Dermis blood vessel endothelial cell (primary cell): ENCODE measurements around the gene RAD21L1. TPM values are rescaled to one million over a fixed set of nuclear protein-coding genes. Genes with fewer than 3 reads are reported as not detected.
A peak's percentile ranks its signal among the peaks of the same experiment; 100 is the strongest.

ENCODE experiments used
- DNase-seq: peaks from one replicate; pipeline ENCODE4 v3.0.0; 2010
- total RNA-seq: library from RNA; depleted of rRNA; stranded (reverse); fragments of >200 nt; gene quantifications from 2 replicates; pipeline ENCODE4 v1.2.3, GENCODE V29; 2014

RAD21L1 gene
- total RNA-seq, 1 donor from 2014 or later, result not detected

GRCh38 chr20:1296922-1297321 is 71.1 kb downstream of the RAD21L1 start:
- DNase-seq, result no peak

- DNase-seq, result no peak
These were observed 71.6 kb downstream of the RAD21L1 start for GRCh38 chr20:1297486-1297885.

- no peak for DNase-seq
These were observed 72.3 kb downstream of the RAD21L1 start for GRCh38 chr20:1298166-1298565.

GRCh38 chr20:1298888-1299511 is 73.2 kb downstream of the RAD21L1 start:
- DNase-seq, result no peak

GRCh38 chr20:1299522-1299921 is 73.7 kb downstream of the RAD21L1 start:
- DNase-seq, result no peak

GRCh38 chr20:1300083-1300840 is 74.4 kb downstream of the RAD21L1 start:
- no peak for DNase-seq

- DNase-seq, result peak; percentile 63
These were observed 75.2 kb downstream of the RAD21L1 start for GRCh38 chr20:1301031-1301529.

GRCh38 chr20:1302685-1303541 is 77.1 kb downstream of the RAD21L1 start:
- no peak for DNase-seq

- no peak for DNase-seq
These were observed 79.1 kb downstream of the RAD21L1 start for GRCh38 chr20:1304710-1305515.

Other genes starting within 250 kb of the RAD21L1 start
- gene RSPO4, start 223.7 kb upstream of the RAD21L1 start, total RNA-seq, result not detected in 2 replicates
- gene PSMF1, start 107.4 kb upstream of the RAD21L1 start, total RNA-seq, result 32.7 and 65.0 TPM in 2 replicates
- gene TMEM74B, start 41.1 kb upstream of the RAD21L1 start, total RNA-seq, result 0.34 and 0.60 TPM in 2 replicates
- not detected in 2 replicates for gene C20orf202, start 22.6 kb upstream of the RAD21L1 start, total RNA-seq
- gene SNPH, start 40.2 kb downstream of the RAD21L1 start, total RNA-seq, result 6.2 and 6.3 TPM in 2 replicates
- gene SDCBP2, start 103.1 kb downstream of the RAD21L1 start, total RNA-seq, result 4.6 and 6.0 TPM in 2 replicates
- 269 and 390 TPM in 2 replicates for gene FKBP1A, start 167.0 kb downstream of the RAD21L1 start, total RNA-seq
- gene NSFL1C, start 240.8 kb downstream of the RAD21L1 start, total RNA-seq, result 28.8 and 39.6 TPM in 2 replicates